Prostate gland (tissue), 2 donors: ENCODE measurements around the gene GPR45.

Source experiments
- POLR2A ChIP-seq: fragments of 450-650 bp; IDR thresholded peaks from one replicate; pipeline ENCODE4 v1.6.1; 2016; ENCODE audit warnings: antibody characterized with exemption, mild to moderate bottlenecking
- TF ChIP-seq, protein P1 (sequence below), 4 experiments: fragments of 200-600 bp in 2 of 4; fragments of 450-650 bp in 2 of 4; sonication (generic) in 2 of 4; IDR thresholded peaks; 1 replicate in 3 of 4; 2 replicates in 1 of 4; pipeline ENCODE4 v1.5.1; 2016 to 2019; ENCODE audit warnings: antibody characterized with exemption in 4 of 4, mild to moderate bottlenecking in 2 of 4, moderate library complexity in 2 of 4

DNA sequence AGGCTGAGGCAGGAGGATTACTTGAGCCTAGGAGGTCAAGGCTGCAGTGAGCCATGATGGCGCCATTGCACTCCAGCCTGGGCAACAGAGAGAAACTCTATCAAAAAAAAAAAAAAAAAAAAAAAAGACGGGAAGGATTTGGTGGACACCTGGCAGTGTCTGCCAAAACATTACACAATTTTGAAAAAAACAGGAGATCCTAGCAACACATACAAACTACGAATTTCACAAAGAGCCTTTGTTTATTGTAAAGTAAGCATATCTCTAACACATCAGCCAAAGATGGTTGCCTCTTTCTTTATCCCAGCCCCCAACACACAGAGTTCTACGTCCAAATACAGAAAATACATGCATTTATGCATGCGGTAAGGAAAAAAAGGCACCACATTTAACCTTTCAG is 7.6 kb downstream of the GPR45 start:
- TF ChIP-seq, protein P1, sequence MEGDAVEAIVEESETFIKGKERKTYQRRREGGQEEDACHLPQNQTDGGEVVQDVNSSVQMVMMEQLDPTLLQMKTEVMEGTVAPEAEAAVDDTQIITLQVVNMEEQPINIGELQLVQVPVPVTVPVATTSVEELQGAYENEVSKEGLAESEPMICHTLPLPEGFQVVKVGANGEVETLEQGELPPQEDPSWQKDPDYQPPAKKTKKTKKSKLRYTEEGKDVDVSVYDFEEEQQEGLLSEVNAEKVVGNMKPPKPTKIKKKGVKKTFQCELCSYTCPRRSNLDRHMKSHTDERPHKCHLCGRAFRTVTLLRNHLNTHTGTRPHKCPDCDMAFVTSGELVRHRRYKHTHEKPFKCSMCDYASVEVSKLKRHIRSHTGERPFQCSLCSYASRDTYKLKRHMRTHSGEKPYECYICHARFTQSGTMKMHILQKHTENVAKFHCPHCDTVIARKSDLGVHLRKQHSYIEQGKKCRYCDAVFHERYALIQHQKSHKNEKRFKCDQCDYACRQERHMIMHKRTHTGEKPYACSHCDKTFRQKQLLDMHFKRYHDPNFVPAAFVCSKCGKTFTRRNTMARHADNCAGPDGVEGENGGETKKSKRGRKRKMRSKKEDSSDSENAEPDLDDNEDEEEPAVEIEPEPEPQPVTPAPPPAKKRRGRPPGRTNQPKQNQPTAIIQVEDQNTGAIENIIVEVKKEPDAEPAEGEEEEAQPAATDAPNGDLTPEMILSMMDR (IDR thresholded peaks at IDR 0.05): no peak
- TF ChIP-seq POLR2A: no peak
